ENCODE measurements around the gene PALM2AKAP2. TPM values are rescaled to one million over a fixed set of nuclear protein-coding genes. Genes with fewer than 3 reads are reported as not detected.

Gene PALM2AKAP2
- total and polyA plus RNA-seq, 7 experiments from 2014 or later, result not detected

DNA sequence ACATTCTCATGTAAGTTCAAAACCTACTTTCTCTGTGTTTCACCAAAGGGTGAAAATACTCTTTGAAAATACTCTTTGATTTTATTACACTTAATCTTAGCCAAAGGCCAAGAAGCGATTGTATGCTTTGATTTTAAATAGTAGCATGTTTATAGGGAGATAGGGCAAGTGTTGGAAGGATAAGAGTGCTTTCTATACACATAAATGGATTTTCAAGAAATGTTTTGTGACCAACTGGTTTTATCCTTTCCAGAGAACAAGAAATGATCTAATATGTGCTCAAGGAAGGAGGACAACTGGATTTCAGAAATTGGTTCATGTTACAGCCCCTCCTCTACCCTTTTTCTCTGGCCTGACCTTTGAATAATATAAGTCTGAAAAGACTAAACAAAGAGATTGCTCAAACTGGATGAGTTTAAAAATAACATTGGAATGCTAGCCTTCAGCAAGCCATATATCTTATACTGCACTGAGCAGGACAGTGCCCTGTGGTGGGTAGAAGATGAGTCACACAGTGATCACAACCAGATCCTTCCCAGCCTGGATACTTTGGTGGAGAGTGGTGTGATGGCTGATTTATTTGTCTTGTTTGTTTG, 13.1 kb downstream of the PALM2AKAP2 start:
- Histone ChIP-seq H3K36me3 (ENCODE audit: control insufficient read depth in 2 of 3, insufficient read depth in 3 of 3, low read length in 3 of 3) (no peaks in the 10 kb centered on the region), H3K27me3 (ENCODE audit: control insufficient read depth in 2 of 2, insufficient read depth in 2 of 2, low read length in 2 of 2) (no peaks in the 10 kb centered on the region), H3K4me3 (ENCODE audit: low read length) (no peak overlapping the region), H3K4me1 (ENCODE audit: control insufficient read depth in 2 of 2, insufficient read depth in 2 of 2, low read length in 2 of 2) (no peaks in the 10 kb centered on the region), H3K27ac (ENCODE audit: low read depth, low read length) (no peak overlapping the region), H3K9me3 (ENCODE audit: control insufficient read depth in 2 of 3, low read length in 3 of 3) (no peaks in the 10 kb centered on the region)
- CTCF ChIA-PET, result no interaction called here
- Mint-ChIP-seq H3K27ac (no peak overlapping the region), H3K36me3 (no peaks in the 10 kb centered on the region), H3K9me3 (peaks cover 0 to 2% (median 0%) of the 10 kb centered on the region in 11 donors), H3K4me3 (no peak overlapping the region), H3K4me1 (no peaks in the 10 kb centered on the region), H3K27me3 (peaks cover 3 to 32% (median 4%) of the 10 kb centered on the region in 5 donors)
- intact Hi-C loops (cut with micrococcal nuclease), result no loop called here
- ATAC-seq (no peak), DNase-seq (no peak)
- POLR2A ChIA-PET, result no interaction called here

DNA sequence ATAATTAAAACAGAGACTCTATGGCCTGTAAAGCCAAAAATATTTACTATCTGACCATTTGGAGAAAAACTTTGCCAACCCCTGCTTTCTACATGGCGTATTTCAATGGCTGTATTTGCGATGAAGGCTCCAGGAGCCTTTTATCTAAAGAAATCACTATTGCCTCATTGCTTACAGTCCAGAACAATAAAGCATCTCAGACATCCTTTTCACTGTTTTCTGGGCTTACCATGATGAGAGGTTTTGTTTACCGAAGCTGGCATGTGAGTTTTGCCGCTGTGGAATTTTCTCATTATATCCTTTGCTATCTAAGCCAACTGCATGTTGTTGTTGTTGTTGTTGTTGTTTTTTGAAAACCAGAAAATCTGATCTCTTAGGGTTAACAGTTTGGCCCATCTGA, 13.9 kb downstream of the PALM2AKAP2 start:
- H3K9me3 Mint-ChIP-seq, result peaks cover 0 to 2% (median 0%) of the 10 kb centered on the region in 11 donors

GRCh38 chr9:109794361-109795012, 14.5 kb downstream of the PALM2AKAP2 start:
- peaks cover 0 to 2% (median 0%) of the 10 kb centered on the region in 11 donors for H3K9me3 Mint-ChIP-seq
- POLR2A ChIA-PET, result no interaction called here

More for the DNA sequence above, 13.9 kb downstream of the PALM2AKAP2 start:
- Mint-ChIP-seq H3K4me3 (no peak overlapping the region), H3K36me3 (no peaks in the 10 kb centered on the region), H3K4me1 (no peaks in the 10 kb centered on the region), H3K27ac (no peak overlapping the region), H3K27me3 (peaks cover 0 to 25% (median 6%) of the 10 kb centered on the region in 5 donors)
- H3K4me3 ChIP-seq (ENCODE audit: low read length), result no peak overlapping the region
- no peak overlapping the region for H3K27ac ChIP-seq (ENCODE audit: low read depth, low read length)
- no peaks in the 10 kb centered on the region for H3K27me3 ChIP-seq (ENCODE audit: control insufficient read depth in 2 of 2, insufficient read depth in 2 of 2, low read length in 2 of 2)
- H3K36me3 ChIP-seq (ENCODE audit: control insufficient read depth in 2 of 3, insufficient read depth in 3 of 3, low read length in 3 of 3), result no peaks in the 10 kb centered on the region
- ChIA-PET CTCF (no interaction called here), POLR2A (no interaction called here)
- ATAC-seq (no peak), DNase-seq (no peak)
- H3K9me3 ChIP-seq (ENCODE audit: control insufficient read depth in 2 of 3, low read length in 3 of 3), result no peaks in the 10 kb centered on the region
- H3K4me1 ChIP-seq (ENCODE audit: control insufficient read depth in 2 of 2, insufficient read depth in 2 of 2, low read length in 2 of 2), result no peaks in the 10 kb centered on the region
- intact Hi-C loops (cut with micrococcal nuclease), result no loop called here

DNA sequence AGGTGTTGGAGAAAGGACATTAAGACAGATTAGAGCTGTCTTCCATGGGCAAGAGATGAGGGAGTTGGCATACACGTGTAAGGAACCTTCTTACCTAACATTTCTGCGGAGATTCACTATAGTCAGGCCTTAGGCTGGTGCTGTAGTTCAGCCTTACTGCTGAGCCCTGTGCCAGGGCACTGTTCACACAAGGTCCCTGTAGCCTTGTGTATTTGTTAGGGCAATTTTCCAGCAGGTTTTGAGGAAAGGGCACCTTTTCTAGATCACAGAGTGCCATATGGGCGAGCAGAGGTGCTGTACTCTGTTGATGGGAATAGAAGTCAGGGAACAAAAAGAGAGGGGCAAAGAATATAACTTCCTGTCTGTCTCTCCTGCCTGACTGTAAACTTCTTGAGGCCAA, 15.6 kb downstream of the PALM2AKAP2 start:
- no peaks in the 10 kb centered on the region for H3K4me1 Mint-ChIP-seq
- intact Hi-C loops (cut with micrococcal nuclease), result no loop called here
- peaks cover 0 to 2% (median 0%) of the 10 kb centered on the region in 11 donors for H3K9me3 Mint-ChIP-seq
- no peaks in the 10 kb centered on the region for H3K9me3 ChIP-seq (ENCODE audit: control insufficient read depth in 2 of 3, low read length in 3 of 3)
- ChIA-PET CTCF (no interaction called here), POLR2A (no interaction called here)
- H3K4me3 Mint-ChIP-seq, result no peak overlapping the region
- DNase-seq, result no peak
- no peaks in the 10 kb centered on the region for H3K36me3 ChIP-seq (ENCODE audit: control insufficient read depth in 2 of 3, insufficient read depth in 3 of 3, low read length in 3 of 3)
- H3K4me3 ChIP-seq (ENCODE audit: low read length), result no peak overlapping the region
- no peak overlapping the region for H3K27ac Mint-ChIP-seq
- H3K4me1 ChIP-seq (ENCODE audit: control insufficient read depth in 2 of 2, insufficient read depth in 2 of 2, low read length in 2 of 2), result no peaks in the 10 kb centered on the region
- no peaks in the 10 kb centered on the region for H3K36me3 Mint-ChIP-seq
- no peak for ATAC-seq
- H3K27me3 ChIP-seq (ENCODE audit: control insufficient read depth in 2 of 2, insufficient read depth in 2 of 2, low read length in 2 of 2), result no peaks in the 10 kb centered on the region
- H3K27me3 Mint-ChIP-seq, result peaks cover 2 to 18% (median 9%) of the 10 kb centered on the region in 5 donors
- no peak overlapping the region for H3K27ac ChIP-seq (ENCODE audit: low read depth, low read length)

More at GRCh38 chr9:109794361-109795012, 14.5 kb downstream of the PALM2AKAP2 start:
- Mint-ChIP-seq H3K27me3 (peaks cover 0 to 21% (median 9%) of the 10 kb centered on the region in 5 donors), H3K4me3 (no peak overlapping the region), H3K4me1 (no peaks in the 10 kb centered on the region), H3K36me3 (no peaks in the 10 kb centered on the region), H3K27ac (no peak overlapping the region)
- DNase-seq, result no peak
- CTCF ChIA-PET, result no interaction called here
- Histone ChIP-seq H3K27ac (ENCODE audit: low read depth, low read length) (no peak overlapping the region), H3K4me1 (ENCODE audit: control insufficient read depth in 2 of 2, insufficient read depth in 2 of 2, low read length in 2 of 2) (no peaks in the 10 kb centered on the region), H3K36me3 (ENCODE audit: control insufficient read depth in 2 of 3, insufficient read depth in 3 of 3, low read length in 3 of 3) (no peaks in the 10 kb centered on the region), H3K4me3 (ENCODE audit: low read length) (no peak overlapping the region), H3K9me3 (ENCODE audit: control insufficient read depth in 2 of 3, low read length in 3 of 3) (no peaks in the 10 kb centered on the region), H3K27me3 (ENCODE audit: control insufficient read depth in 2 of 2, insufficient read depth in 2 of 2, low read length in 2 of 2) (no peaks in the 10 kb centered on the region)
- intact Hi-C loops (cut with micrococcal nuclease), result no loop called here
- ATAC-seq, result no peak

DNA sequence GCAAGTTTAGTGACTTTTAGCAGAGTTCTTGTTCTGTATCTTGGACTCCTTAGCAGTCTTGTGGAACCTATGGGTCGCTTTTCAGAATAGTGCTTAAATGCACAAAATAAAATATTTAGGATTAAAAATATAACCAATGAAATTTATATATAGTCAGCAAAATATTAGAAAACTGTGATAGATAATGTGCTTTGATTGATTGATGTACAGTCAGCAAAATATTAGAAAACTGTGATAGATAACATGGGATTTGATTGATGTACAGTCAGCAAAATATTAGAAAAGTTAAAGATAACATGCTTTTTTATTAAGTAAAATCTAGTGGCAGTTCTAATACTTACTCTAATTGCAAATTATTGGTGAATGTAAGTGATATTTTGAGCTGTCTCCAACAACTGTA, 16.1 kb downstream of the PALM2AKAP2 start:
- intact Hi-C loops (cut with micrococcal nuclease), result no loop called here
- H3K4me1 Mint-ChIP-seq, result no peaks in the 10 kb centered on the region
- Histone ChIP-seq H3K4me3 (ENCODE audit: low read length) (no peak overlapping the region), H3K36me3 (ENCODE audit: control insufficient read depth in 2 of 3, insufficient read depth in 3 of 3, low read length in 3 of 3) (no peaks in the 10 kb centered on the region), H3K9me3 (ENCODE audit: control insufficient read depth in 2 of 3, low read length in 3 of 3) (no peaks in the 10 kb centered on the region), H3K4me1 (ENCODE audit: control insufficient read depth in 2 of 2, insufficient read depth in 2 of 2, low read length in 2 of 2) (no peaks in the 10 kb centered on the region), H3K27ac (ENCODE audit: low read depth, low read length) (no peak overlapping the region), H3K27me3 (ENCODE audit: control insufficient read depth in 2 of 2, insufficient read depth in 2 of 2, low read length in 2 of 2) (no peaks in the 10 kb centered on the region)
- no peaks in the 10 kb centered on the region for H3K9me3 Mint-ChIP-seq
- ChIA-PET POLR2A (no interaction called here), CTCF (no interaction called here)
- H3K4me3 Mint-ChIP-seq, result no peak overlapping the region
- H3K36me3 Mint-ChIP-seq, result no peaks in the 10 kb centered on the region
- no peak for DNase-seq
- peaks cover 2 to 18% (median 6%) of the 10 kb centered on the region in 5 donors for H3K27me3 Mint-ChIP-seq
- H3K27ac Mint-ChIP-seq, result no peak overlapping the region
- no peak for ATAC-seq

- ATAC-seq (no peak), DNase-seq (no peak)
- H3K9me3 ChIP-seq (ENCODE audit: control insufficient read depth in 2 of 3, low read length in 3 of 3), result no peaks in the 10 kb centered on the region
- no peak overlapping the region for H3K27ac ChIP-seq (ENCODE audit: low read depth, low read length)
- H3K4me1 Mint-ChIP-seq, result no peaks in the 10 kb centered on the region
- intact Hi-C loops (cut with micrococcal nuclease), result no loop called here
- H3K27me3 ChIP-seq (ENCODE audit: control insufficient read depth in 2 of 2, insufficient read depth in 2 of 2, low read length in 2 of 2), result no peaks in the 10 kb centered on the region
- no peaks in the 10 kb centered on the region for H3K9me3 Mint-ChIP-seq
- ChIA-PET POLR2A (no interaction called here), CTCF (no interaction called here)
- no peak overlapping the region for H3K4me3 ChIP-seq (ENCODE audit: low read length)
- no peak overlapping the region for H3K4me3 Mint-ChIP-seq
- no peak overlapping the region for H3K27ac Mint-ChIP-seq
- H3K4me1 ChIP-seq (ENCODE audit: control insufficient read depth in 2 of 2, insufficient read depth in 2 of 2, low read length in 2 of 2), result no peaks in the 10 kb centered on the region
- H3K27me3 Mint-ChIP-seq, result peaks cover 0 to 22% (median 7%) of the 10 kb centered on the region in 5 donors
- no peaks in the 10 kb centered on the region for H3K36me3 ChIP-seq (ENCODE audit: control insufficient read depth in 2 of 3, insufficient read depth in 3 of 3, low read length in 3 of 3)
- H3K36me3 Mint-ChIP-seq, result no peaks in the 10 kb centered on the region
Measured at GRCh38 chr9:109797006-109797405, 17.0 kb downstream of the PALM2AKAP2 start.

DNA sequence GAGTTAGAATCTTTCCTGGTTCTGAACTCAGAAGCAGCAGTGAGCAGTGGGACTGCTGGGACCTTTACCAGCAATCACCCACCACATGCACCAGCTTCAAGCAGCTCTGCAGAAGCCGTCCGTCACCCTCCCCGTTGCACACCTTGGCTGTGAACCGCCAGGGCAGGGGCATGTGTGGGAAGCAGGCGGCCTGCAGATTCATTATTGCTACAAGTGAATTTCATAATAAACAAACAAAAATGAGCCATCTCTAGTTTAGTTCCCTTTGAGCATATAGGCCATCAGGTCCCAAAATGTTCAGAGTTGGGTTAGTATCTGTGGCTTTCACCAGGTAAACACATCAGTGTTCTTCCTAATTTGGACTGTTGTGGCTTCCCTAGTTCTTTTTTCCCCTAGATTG, 17.5 kb downstream of the PALM2AKAP2 start:
- DNase-seq (no peak), ATAC-seq (no peak)
- ChIA-PET CTCF (no interaction called here), POLR2A (no interaction called here)
- Mint-ChIP-seq H3K27me3 (peaks cover 0 to 22% (median 7%) of the 10 kb centered on the region in 5 donors), H3K36me3 (no peaks in the 10 kb centered on the region), H3K27ac (no peak overlapping the region), H3K4me3 (no peak overlapping the region), H3K9me3 (no peaks in the 10 kb centered on the region), H3K4me1 (no peaks in the 10 kb centered on the region)
- Histone ChIP-seq H3K36me3 (ENCODE audit: control insufficient read depth in 2 of 3, insufficient read depth in 3 of 3, low read length in 3 of 3) (no peaks in the 10 kb centered on the region), H3K4me1 (ENCODE audit: control insufficient read depth in 2 of 2, insufficient read depth in 2 of 2, low read length in 2 of 2) (no peaks in the 10 kb centered on the region), H3K4me3 (ENCODE audit: low read length) (no peak overlapping the region), H3K27me3 (ENCODE audit: control insufficient read depth in 2 of 2, insufficient read depth in 2 of 2, low read length in 2 of 2) (no peaks in the 10 kb centered on the region), H3K27ac (ENCODE audit: low read depth, low read length) (no peak overlapping the region), H3K9me3 (ENCODE audit: control insufficient read depth in 2 of 3, low read length in 3 of 3) (no peaks in the 10 kb centered on the region)
- intact Hi-C loops (cut with micrococcal nuclease), result no loop called here

Measured in naive thymus-derived CD4-positive, alpha-beta T cell (primary cell).